Activated CD4-positive, alpha-beta memory T cell treated with anti-CD3 and anti-CD28 coated beads, Interleukin-2, amount 10 ng/mL, durations not matched to agents 7 days and 5 days (primary cell): Measurements from ENCODE around the gene AGPAT1. TPM values are rescaled to one million over a fixed set of nuclear protein-coding genes. Genes with fewer than 3 reads are reported as not detected.

ENCODE experiments used
- CTCF ChIA-PET: fragments of 350-600 bp; sonication (Branson Sonifier 250); formaldehyde crosslinking; loops from one replicate; lab custom pipeline; 2021; ENCODE audit warnings: antibody characterized with exemption, inconsistent platforms; lab: Charles Lee
- POLR2A ChIA-PET: fragments of 350-600 bp; sonication (Branson Sonifier 250); formaldehyde crosslinking; loops from one replicate; lab custom pipeline; 2021; ENCODE audit warnings: antibody characterized with exemption; lab: Charles Lee
- DNase-seq: peaks from one replicate; pipeline ENCODE4 v3.0.0-alpha.2; 2020
- H3K27ac Mint-ChIP-seq: one replicate; pipeline ENCODE4 v1.8.0; 2021; ENCODE audit warnings: mild to moderate bottlenecking, mixed read lengths
- H3K27me3 Mint-ChIP-seq: one replicate; pipeline ENCODE4 v1.8.0; 2021; ENCODE audit warnings: mixed read lengths
- H3K36me3 Mint-ChIP-seq: one replicate; pipeline ENCODE4 v1.8.0; 2021; ENCODE audit warnings: low read depth, mixed read lengths
- H3K4me1 Mint-ChIP-seq: one replicate; pipeline ENCODE4 v1.8.0; 2021; ENCODE audit warnings: mixed read lengths
- H3K4me3 Mint-ChIP-seq: one replicate; pipeline ENCODE4 v1.8.0; 2021; ENCODE audit warnings: mild to moderate bottlenecking, mixed read lengths
- H3K9me3 Mint-ChIP-seq: one replicate; pipeline ENCODE4 v1.8.0; 2021; ENCODE audit warnings: mixed read lengths
- total RNA-seq, 2 experiments: library from RNA; stranded (reverse); gene quantifications; one replicate each; pipeline ENCODE4 v1.2.3, GENCODE V29; 2021

Gene AGPAT1
- total RNA-seq, 2 experiments from 2014 or later = 42.7 to 43.1 TPM

GRCh38 chr6:32171234-32171633 lies 4.7 kb downstream of the AGPAT1 start:
- Mint-ChIP-seq H3K27ac (no peak overlapping the region), H3K9me3 (no peaks in the 10 kb centered on the region), H3K36me3 (peaks cover 35% of the 10 kb centered on the region), H3K4me3 (no peak overlapping the region), H3K4me1 (peaks cover 29% of the 10 kb centered on the region), H3K27me3 (no peaks in the 10 kb centered on the region)
- no peak for DNase-seq
- POLR2A ChIA-PET = interaction anchor here (1.0 kb wide), 1 partner anchor 19 kb away, joined by 3 read pairs; the partner anchor contains the start of gene PBX2
- CTCF ChIA-PET = no interaction called here

- DNase-seq = no peak
- H3K9me3 Mint-ChIP-seq = no peaks in the 10 kb centered on the region
- no peaks in the 10 kb centered on the region for H3K27me3 Mint-ChIP-seq
- H3K27ac Mint-ChIP-seq = no peak overlapping the region
- H3K36me3 Mint-ChIP-seq = peaks cover 35% of the 10 kb centered on the region
- H3K4me1 Mint-ChIP-seq = peaks cover 26% of the 10 kb centered on the region
- ChIA-PET CTCF (no interaction called here), POLR2A (interaction anchor here (1.0 kb wide), 1 partner anchor 20 kb away, joined by 3 read pairs; the partner anchor contains the start of gene PBX2)
- H3K4me3 Mint-ChIP-seq = no peak overlapping the region
Measured at GRCh38 chr6:32170294-32170693, 5.6 kb downstream of the AGPAT1 start.

DNA sequence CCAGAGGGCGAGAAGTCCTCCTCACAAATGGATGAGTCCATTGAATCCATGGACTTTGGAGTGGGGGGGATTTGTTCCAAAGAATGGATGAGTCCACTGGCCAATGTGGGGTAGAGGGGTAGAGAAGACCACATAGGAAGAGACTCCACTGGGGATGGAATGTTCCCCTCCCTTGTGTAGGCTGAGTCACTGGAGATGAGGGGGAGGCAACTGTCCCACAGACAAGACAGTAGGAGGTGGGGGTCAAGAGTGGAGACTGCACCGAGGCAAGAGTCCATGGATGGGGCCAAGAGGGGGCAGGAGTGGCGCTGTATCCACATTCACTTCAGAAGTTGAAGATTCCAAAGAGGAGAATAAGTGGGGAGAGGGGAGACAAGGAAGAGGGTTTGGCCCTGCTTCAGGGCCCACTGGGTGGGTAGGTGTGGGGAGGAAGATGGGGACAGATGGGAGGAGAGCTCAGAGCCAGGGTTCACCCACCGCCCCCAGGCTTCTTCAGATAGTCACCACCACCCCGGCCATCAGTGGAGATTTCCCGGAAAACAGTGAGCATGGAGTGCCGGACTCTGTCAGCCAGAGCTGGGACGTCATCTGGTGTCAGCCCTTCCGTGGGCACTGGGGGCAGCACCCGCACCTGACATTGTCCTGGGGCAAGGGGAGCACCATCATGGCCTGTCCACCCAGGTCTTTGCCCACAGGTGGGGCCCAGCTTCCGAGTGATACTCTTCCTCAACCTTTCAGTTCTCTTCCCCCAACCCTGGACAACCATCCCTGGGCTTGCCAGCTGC lies 6.9 kb downstream of the AGPAT1 start:
- H3K27ac Mint-ChIP-seq = no peak overlapping the region
- no peaks in the 10 kb centered on the region for H3K9me3 Mint-ChIP-seq
- H3K4me3 Mint-ChIP-seq = no peak overlapping the region
- H3K36me3 Mint-ChIP-seq = peaks cover 35% of the 10 kb centered on the region
- no peaks in the 10 kb centered on the region for H3K27me3 Mint-ChIP-seq
- ChIA-PET POLR2A (no interaction called here), CTCF (no interaction called here)
- no peak for DNase-seq
- peaks cover 16% of the 10 kb centered on the region for H3K4me1 Mint-ChIP-seq

- Mint-ChIP-seq H3K36me3 (peaks cover 35% of the 10 kb centered on the region), H3K4me3 (no peak overlapping the region), H3K4me1 (peaks cover 10% of the 10 kb centered on the region), H3K27me3 (no peaks in the 10 kb centered on the region), H3K27ac (no peak overlapping the region), H3K9me3 (no peaks in the 10 kb centered on the region)
- DNase-seq = no peak
- POLR2A ChIA-PET = no interaction called here
- CTCF ChIA-PET = no interaction called here
Measured at GRCh38 chr6:32168350-32168749, 7.5 kb downstream of the AGPAT1 start.

DNA sequence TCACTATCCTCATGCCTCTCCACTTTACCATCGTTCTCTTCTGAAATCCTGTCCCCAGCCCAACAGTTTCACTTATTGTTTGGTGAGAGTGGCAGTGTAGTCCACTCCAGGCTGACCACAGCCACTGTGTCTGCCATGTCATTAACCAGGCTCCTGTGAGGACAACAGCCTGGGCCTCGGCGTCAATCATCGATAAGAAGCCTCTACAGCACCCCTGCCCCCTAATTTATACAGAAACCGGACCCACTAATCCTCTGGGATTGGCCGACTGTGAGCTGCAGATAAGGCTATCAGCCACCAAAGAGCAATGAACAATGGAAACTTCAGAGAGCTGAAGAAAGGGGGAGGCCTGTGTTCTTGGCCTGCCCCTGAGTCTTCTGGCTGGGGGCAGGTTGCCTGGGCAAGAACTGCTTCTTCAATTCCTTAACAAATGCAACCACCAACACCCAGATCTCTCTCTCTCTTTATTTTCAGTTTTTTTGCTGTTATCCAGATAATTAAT lies 8.1 kb downstream of the AGPAT1 start:
- no peak for DNase-seq
- H3K27ac Mint-ChIP-seq = no peak overlapping the region
- peaks cover 35% of the 10 kb centered on the region for H3K36me3 Mint-ChIP-seq
- H3K27me3 Mint-ChIP-seq = no peaks in the 10 kb centered on the region
- H3K4me1 Mint-ChIP-seq = peaks cover 5% of the 10 kb centered on the region
- H3K4me3 Mint-ChIP-seq = no peak overlapping the region
- ChIA-PET CTCF (interaction anchor here (0.5 kb wide), 1 partner anchor 87 kb away, joined by 3 read pairs; no protein-coding TSS in a partner anchor), POLR2A (no interaction called here)
- no peaks in the 10 kb centered on the region for H3K9me3 Mint-ChIP-seq

- no peak for DNase-seq
- H3K9me3 Mint-ChIP-seq = no peaks in the 10 kb centered on the region
- H3K4me3 Mint-ChIP-seq = no peak overlapping the region
- no peak overlapping the region for H3K27ac Mint-ChIP-seq
- peaks cover 35% of the 10 kb centered on the region for H3K36me3 Mint-ChIP-seq
- peaks cover 2% of the 10 kb centered on the region for H3K4me1 Mint-ChIP-seq
- ChIA-PET POLR2A (no interaction called here), CTCF (interaction anchor here (0.5 kb wide), 1 partner anchor 88 kb away, joined by 3 read pairs; no protein-coding TSS in a partner anchor)
- H3K27me3 Mint-ChIP-seq = no peaks in the 10 kb centered on the region
Measured at GRCh38 chr6:32167154-32167760, 8.6 kb downstream of the AGPAT1 start.

DNA sequence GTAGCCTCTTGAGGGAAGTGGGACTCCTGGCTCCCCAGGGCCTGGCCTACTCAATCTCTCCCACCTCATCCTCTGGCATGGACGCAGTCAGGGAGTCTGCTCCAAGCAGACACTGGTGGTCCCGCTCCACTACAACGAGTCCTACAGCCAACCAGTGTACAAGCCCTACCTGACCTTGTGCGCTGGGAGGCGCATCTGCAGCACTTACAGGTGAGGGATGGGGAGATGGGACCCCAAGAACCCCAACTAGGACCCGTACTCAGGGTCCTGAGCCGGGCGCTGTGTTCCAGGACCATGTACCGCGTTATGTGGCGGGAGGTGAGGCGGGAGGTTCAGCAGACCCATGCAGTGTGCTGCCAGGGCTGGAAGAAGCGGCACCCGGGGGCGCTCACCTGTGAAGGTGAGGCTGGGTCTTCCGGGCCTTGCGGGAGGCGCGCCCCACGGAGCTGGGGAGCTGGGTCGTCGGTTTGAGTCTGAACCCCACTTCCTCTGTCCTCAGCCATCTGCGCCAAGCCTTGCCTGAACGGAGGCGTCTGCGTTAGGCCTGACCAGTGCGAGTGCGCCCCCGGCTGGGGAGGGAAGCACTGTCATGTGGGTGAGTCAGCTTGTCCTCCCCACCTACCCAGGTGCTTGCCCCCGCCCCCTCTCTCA lies 9.3 kb downstream of the AGPAT1 start:
- H3K4me3 Mint-ChIP-seq = no peak overlapping the region
- DNase-seq = no peak
- peaks cover 2% of the 10 kb centered on the region for H3K4me1 Mint-ChIP-seq
- peaks cover 35% of the 10 kb centered on the region for H3K36me3 Mint-ChIP-seq
- no peaks in the 10 kb centered on the region for H3K9me3 Mint-ChIP-seq
- CTCF ChIA-PET = no interaction called here
- H3K27ac Mint-ChIP-seq = no peak overlapping the region
- H3K27me3 Mint-ChIP-seq = no peaks in the 10 kb centered on the region
- POLR2A ChIA-PET = no interaction called here

- Mint-ChIP-seq H3K9me3 (no peaks in the 10 kb centered on the region), H3K4me1 (no peaks in the 10 kb centered on the region), H3K27me3 (no peaks in the 10 kb centered on the region)
Measured at GRCh38 chr6:32164295-32164694, 11.6 kb downstream of the AGPAT1 start, which contains the start of gene EGFL8. TSS of gene EGFL8 (plus strand) at chr6:32164595. CDS start at chr6:32166166, 1,571 bp downstream.

GRCh38 chr6:32163559-32164258 lies 12.2 kb downstream of the AGPAT1 start:
- peaks cover 13% of the 10 kb centered on the region for H3K36me3 Mint-ChIP-seq

More at GRCh38 chr6:32164295-32164694, 11.6 kb downstream of the AGPAT1 start, which contains the start of gene EGFL8:
- ChIA-PET CTCF (no interaction called here), POLR2A (interaction anchor here (1.3 kb wide), 1 partner anchor 13 kb away, joined by 3 read pairs; no protein-coding TSS in a partner anchor)
- no peak within 1 kb of the TSS for H3K27ac Mint-ChIP-seq
- DNase-seq = no peak
- H3K36me3 Mint-ChIP-seq = peaks cover 16% of the 10 kb centered on the region
- H3K4me3 Mint-ChIP-seq = no peak within 1 kb of the TSS

DNA sequence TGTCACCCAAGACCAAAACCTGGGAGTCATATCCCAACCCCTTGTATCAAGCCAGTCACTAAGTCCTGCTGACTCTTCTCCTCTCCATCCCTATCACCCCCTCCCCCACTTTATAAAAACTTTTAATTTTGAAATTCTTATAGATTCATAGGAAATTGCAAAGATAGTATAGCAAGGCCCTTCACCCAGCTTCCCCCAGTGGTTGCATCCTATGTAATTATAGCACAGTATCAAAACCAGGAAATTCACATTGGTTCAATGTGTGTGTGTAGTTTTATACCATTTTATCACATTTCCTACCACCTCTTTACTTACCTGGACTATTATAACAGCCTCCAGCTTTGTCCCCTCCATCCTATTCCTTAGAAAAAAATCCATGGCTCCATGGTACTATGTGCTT lies 17.8 kb downstream of the AGPAT1 start:
- peaks cover 24% of the 10 kb centered on the region for H3K4me1 Mint-ChIP-seq
- H3K27me3 Mint-ChIP-seq = peaks cover 7% of the 10 kb centered on the region
- H3K9me3 Mint-ChIP-seq = no peaks in the 10 kb centered on the region
- no peak overlapping the region for H3K4me3 Mint-ChIP-seq
- DNase-seq = no peak
- H3K27ac Mint-ChIP-seq = no peak overlapping the region
- peaks cover 6% of the 10 kb centered on the region for H3K36me3 Mint-ChIP-seq
- ChIA-PET CTCF (interaction anchor here (1.0 to 1.6 kb wide), 2 partner anchors 39 to 70 kb away, joined by 3 read pairs; no protein-coding TSS in a partner anchor), POLR2A (no interaction called here)

More at GRCh38 chr6:32163559-32164258, 12.2 kb downstream of the AGPAT1 start:
- ChIA-PET POLR2A (no interaction called here), CTCF (no interaction called here)
- Mint-ChIP-seq H3K27me3 (no peaks in the 10 kb centered on the region), H3K4me1 (no peaks in the 10 kb centered on the region), H3K4me3 (no peak overlapping the region), H3K27ac (no peak overlapping the region), H3K9me3 (no peaks in the 10 kb centered on the region)
- DNase-seq = no peak

DNA sequence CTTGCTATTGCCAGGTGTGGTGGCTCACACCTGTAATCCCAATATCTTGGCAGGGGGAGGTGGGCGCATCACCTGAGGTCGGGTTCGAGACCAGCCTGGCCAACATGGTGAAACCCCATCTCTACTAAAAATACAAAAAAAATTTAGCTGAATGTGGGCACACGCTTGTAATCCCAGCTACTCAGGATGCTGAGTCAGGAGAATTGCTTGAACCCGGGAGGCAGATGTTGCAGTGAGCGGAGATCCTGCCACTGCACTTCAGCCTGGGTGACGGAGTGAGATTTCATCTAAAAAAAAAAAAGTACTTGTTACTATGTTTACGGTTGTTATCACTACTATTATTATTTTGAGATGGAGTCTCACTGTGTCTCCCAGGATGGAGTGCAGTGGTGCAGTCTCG lies 19.0 kb downstream of the AGPAT1 start:
- H3K9me3 Mint-ChIP-seq = no peaks in the 10 kb centered on the region
- no peak overlapping the region for H3K27ac Mint-ChIP-seq
- peaks cover 6% of the 10 kb centered on the region for H3K36me3 Mint-ChIP-seq
- no peak for DNase-seq
- H3K27me3 Mint-ChIP-seq = peaks cover 18% of the 10 kb centered on the region
- ChIA-PET POLR2A (interaction anchor here (0.6 kb wide), 1 partner anchor 40 kb away, joined by 3 read pairs; no protein-coding TSS in a partner anchor), CTCF (interaction anchor here (1.6 kb wide), 1 partner anchor 38 kb away, joined by 3 read pairs; no protein-coding TSS in a partner anchor)
- H3K4me3 Mint-ChIP-seq = no peak overlapping the region
- peaks cover 24% of the 10 kb centered on the region for H3K4me1 Mint-ChIP-seq
